HG02759 (cell line): ENCODE results near the gene CDK14.
"Not testable (repeated sequence)": the region's sequence is repeated elsewhere in the genome, so short reads cannot be mapped to it uniquely, and the experiment has no call there.

Source experiments
- ATAC-seq: cut with Tn5 transposase; IDR thresholded peaks from one replicate; pipeline ENCODE4 v1.9.1; 2021; ENCODE audit warnings: mild to moderate bottlenecking, moderate library complexity; ENCODE audit not compliant: unreplicated experiment

Gene CDK14

GRCh38 chr7:90629297-90629918, 33.3 kb downstream of the CDK14 start:
- peak; percentile 77 for ATAC-seq

- ATAC-seq, result no peak
Measured at GRCh38 chr7:90631502-90631901, 35.4 kb downstream of the CDK14 start.

- ATAC-seq, result not testable (repeated sequence)
Measured at GRCh38 chr7:90639683-90640082, 43.6 kb downstream of the CDK14 start.

GRCh38 chr7:90642978-90643377, 46.9 kb downstream of the CDK14 start:
- no peak for ATAC-seq

- ATAC-seq, result peak; percentile 65
Measured at GRCh38 chr7:90645784-90646183, 49.7 kb downstream of the CDK14 start.

GRCh38 chr7:90648107-90648506, 52.0 kb downstream of the CDK14 start:
- peak; percentile 49 for ATAC-seq

- no peak for ATAC-seq
Measured at GRCh38 chr7:90648834-90649233, 52.7 kb downstream of the CDK14 start.

GRCh38 chr7:90654718-90655427, 58.8 kb downstream of the CDK14 start:
- ATAC-seq, result peak; percentile 44

GRCh38 chr7:90655566-90655965, 59.4 kb downstream of the CDK14 start:
- ATAC-seq, result peak; percentile 58

- ATAC-seq, result no peak
Measured at GRCh38 chr7:90657481-90657880, 61.4 kb downstream of the CDK14 start.

GRCh38 chr7:90660100-90660499, 64.0 kb downstream of the CDK14 start:
- no peak for ATAC-seq

- peak; percentile 67 for ATAC-seq
Measured at GRCh38 chr7:90660819-90661218, 64.7 kb downstream of the CDK14 start.

- peak; percentile 14 for ATAC-seq
Measured at GRCh38 chr7:90661290-90662151, 65.4 kb downstream of the CDK14 start.

GRCh38 chr7:90663176-90663575, 67.1 kb downstream of the CDK14 start:
- no peak for ATAC-seq

- ATAC-seq, result no peak
Measured at GRCh38 chr7:90666186-90666585, 70.1 kb downstream of the CDK14 start.

GRCh38 chr7:90668992-90669391, 72.9 kb downstream of the CDK14 start:
- no peak for ATAC-seq

- ATAC-seq, result peak; percentile 54
Measured at GRCh38 chr7:90669492-90669891, 73.4 kb downstream of the CDK14 start.

GRCh38 chr7:90671571-90671970, 75.5 kb downstream of the CDK14 start:
- ATAC-seq, result no peak

- no peak for ATAC-seq
Measured at GRCh38 chr7:90672210-90672609, 76.1 kb downstream of the CDK14 start.

GRCh38 chr7:90674625-90675024, 78.5 kb downstream of the CDK14 start:
- no peak for ATAC-seq

GRCh38 chr7:90675982-90676381, 79.9 kb downstream of the CDK14 start:
- no peak for ATAC-seq
